H1 (cell line): ENCODE measurements around the gene CEP250. TPM values are rescaled to one million over a fixed set of nuclear protein-coding genes. Genes with fewer than 3 reads are reported as not detected.

ENCODE experiments used
- ASH2L ChIP-seq: fragments of 200-600, 300-600 bp; sonication (generic); IDR thresholded peaks from one replicate; pipeline ENCODE4 v1.7.1; 2017; ENCODE audit warnings: low read length
- BRCA1 ChIP-seq: IDR thresholded peaks from 2 replicates; pipeline ENCODE4 v1.6.1; 2012; ENCODE audit warnings: low read depth, low read length, improper control_type of control experiment
- CHD7 ChIP-seq: fragments of 300-600 bp; sonication (generic); IDR thresholded peaks from 2 replicates; pipeline ENCODE4 v1.7.1; 2012; ENCODE audit warnings: low read length, moderate library complexity, mild to moderate bottlenecking, inconsistent platforms; ENCODE audit not compliant: insufficient replicate concordance
- E2F6 ChIP-seq: IDR thresholded peaks from 2 replicates; pipeline ENCODE4 v1.6.1; 2012; ENCODE audit warnings: inconsistent platforms
- NANOG ChIP-seq: IDR thresholded peaks from 2 replicates; pipeline ENCODE4 v1.6.1; 2011; ENCODE audit warnings: low read length, low read depth, mild to moderate bottlenecking, inconsistent platforms; ENCODE audit not compliant: insufficient read depth, poor library complexity, severe bottlenecking
- SUZ12 ChIP-seq: fragments of 200-600 bp; sonication (generic); IDR thresholded peaks from 2 replicates; pipeline ENCODE4 v1.6.1; 2012; ENCODE audit warnings: mild to moderate bottlenecking, inconsistent platforms, low read length, moderate library complexity, mixed read lengths
- TAF1 ChIP-seq: IDR thresholded peaks from 2 replicates; pipeline ENCODE4 v1.6.1; 2011; ENCODE audit warnings: mild to moderate bottlenecking, low read depth, low read length
- TCF12 ChIP-seq: IDR thresholded peaks from 2 replicates; pipeline ENCODE4 v1.6.1; 2011; ENCODE audit warnings: low read depth, mild to moderate bottlenecking, low read length
- ZNF274 ChIP-seq: IDR thresholded peaks from 2 replicates; pipeline ENCODE4 v1.7.0; 2012; ENCODE audit warnings: low read length, borderline replicate concordance; ENCODE audit errors: extremely low read depth
- polyA plus RNA-seq, 7 experiments: library from polyadenylated mRNA; depleted of rRNA in 3 of 7; stranded (reverse) in 5 of 7; unstranded in 2 of 7; fragments of >200 nt in 5 of 7; fragments of 200-250 nt in 2 of 7; gene quantifications; 1 replicate in 5 of 7; 2 replicates in 1 of 7; 4 replicates in 1 of 7; pipeline versions ENCODE4 v1.2.1 to v1.2.3, GENCODE V29; 2011 to 2013; ENCODE audit warnings: missing spikeins in 2 of 7, mixed read lengths in 2 of 7
- total RNA-seq: library from RNA; stranded (reverse); fragmentation: NEBNext Ultra II Directional; extraction: Animal tissue kit (Norgen Biotek cat#: 25700); gene quantifications from 2 replicates; pipeline ENCODE4 v1.2.1, GENCODE V29; 2021

The CEP250 gene
- total and polyA plus RNA-seq, 2 of the 8 experiments (the other 6 are each of a cell fraction or from before 2014, with no cell fraction given): 2.6 to 33.7 TPM

- TF ChIP-seq CHD7 (no peak), NANOG (no peak), ASH2L (peak; percentile 63), BRCA1 (no peak), ZNF274 (no peak), E2F6 (peak; percentile 94), SUZ12 (no peak), TCF12 (no peak), TAF1 (peak; percentile 65; the same call in 1 of the 2 replicates)
Measured at GRCh38 chr20:35541783-35542662, 86.6 kb downstream of the CEP250 start, which contains the start of gene ERGIC3 (continued).
